Natural killer cell treated with Interleukin-12 subunit alpha and Interleukin-12 subunit beta and Interleukin-15 and Interleukin-18, amount 100 ng/mL, for 72 hours (primary cell): Measurements from ENCODE around the gene CEP72. TPM values are rescaled to one million over a fixed set of nuclear protein-coding genes. Genes with fewer than 3 reads are reported as not detected.
"Not testable (repeated sequence)": the region's sequence is repeated elsewhere in the genome, so short reads cannot be mapped to it uniquely, and the experiment has no call there.

Experiments used
- ATAC-seq, 2 donors: fragments of 150-1000 bp; cut with Tn5 transposase in 1 of 2; sonication (Bioruptor Pico), chemical (Tn5 transposase) in 1 of 2; 2 replicates each; pipeline ENCODE4 v1.10.0; 2021
- DNase-seq: peaks from one replicate; pipeline ENCODE4 v3.0.0; 2022; ENCODE audit warnings: low spot score
- H3K27ac Mint-ChIP-seq, 2 donors: 1 replicate in 1 of 2; 2 replicates in 1 of 2; pipeline ENCODE4 v1.8.0; 2022; ENCODE audit warnings: mixed read lengths in 2 of 2, mild to moderate bottlenecking in 1 of 2, moderate library complexity in 1 of 2
- H3K27me3 Mint-ChIP-seq, 2 donors: 1 replicate in 1 of 2; 2 replicates in 1 of 2; pipeline ENCODE4 v1.8.0; 2022; ENCODE audit warnings: mixed read lengths in 2 of 2
- H3K36me3 Mint-ChIP-seq: one replicate; pipeline ENCODE4 v1.8.0; 2022; ENCODE audit warnings: mixed read lengths
- H3K4me1 Mint-ChIP-seq, 2 donors: 1 replicate in 1 of 2; 2 replicates in 1 of 2; pipeline ENCODE4 v1.8.0; 2022; ENCODE audit warnings: low read depth in 2 of 2, mixed read lengths in 2 of 2, mild to moderate bottlenecking in 1 of 2
- H3K4me3 Mint-ChIP-seq: one replicate; pipeline ENCODE4 v1.8.0; 2022; ENCODE audit warnings: mixed read lengths
- H3K9me3 Mint-ChIP-seq: 2 replicates; pipeline ENCODE4 v1.8.0; 2022; ENCODE audit warnings: mixed read lengths
- total RNA-seq, 2 donors: library from RNA; stranded (reverse); gene quantifications; one replicate each; pipeline ENCODE4 v1.2.3, GENCODE V29; 2022

The CEP72 gene
- total RNA-seq, 2 donors from 2014 or later, result 15.3 to 58.1 TPM

- not testable (repeated sequence) for H3K27me3 Mint-ChIP-seq, H3K27ac Mint-ChIP-seq, ATAC-seq, H3K4me3 Mint-ChIP-seq, H3K9me3 Mint-ChIP-seq, DNase-seq, H3K36me3 Mint-ChIP-seq, H3K4me1 Mint-ChIP-seq
Observed at GRCh38 chr5:678521-678920, 66.4 kb downstream of the CEP72 start.

GRCh38 chr5:679166-679895, 67.2 kb downstream of the CEP72 start:
- H3K4me1 Mint-ChIP-seq, H3K27me3 Mint-ChIP-seq, H3K9me3 Mint-ChIP-seq, H3K36me3 Mint-ChIP-seq, DNase-seq, ATAC-seq, H3K27ac Mint-ChIP-seq, H3K4me3 Mint-ChIP-seq: not testable (repeated sequence)

DNA sequence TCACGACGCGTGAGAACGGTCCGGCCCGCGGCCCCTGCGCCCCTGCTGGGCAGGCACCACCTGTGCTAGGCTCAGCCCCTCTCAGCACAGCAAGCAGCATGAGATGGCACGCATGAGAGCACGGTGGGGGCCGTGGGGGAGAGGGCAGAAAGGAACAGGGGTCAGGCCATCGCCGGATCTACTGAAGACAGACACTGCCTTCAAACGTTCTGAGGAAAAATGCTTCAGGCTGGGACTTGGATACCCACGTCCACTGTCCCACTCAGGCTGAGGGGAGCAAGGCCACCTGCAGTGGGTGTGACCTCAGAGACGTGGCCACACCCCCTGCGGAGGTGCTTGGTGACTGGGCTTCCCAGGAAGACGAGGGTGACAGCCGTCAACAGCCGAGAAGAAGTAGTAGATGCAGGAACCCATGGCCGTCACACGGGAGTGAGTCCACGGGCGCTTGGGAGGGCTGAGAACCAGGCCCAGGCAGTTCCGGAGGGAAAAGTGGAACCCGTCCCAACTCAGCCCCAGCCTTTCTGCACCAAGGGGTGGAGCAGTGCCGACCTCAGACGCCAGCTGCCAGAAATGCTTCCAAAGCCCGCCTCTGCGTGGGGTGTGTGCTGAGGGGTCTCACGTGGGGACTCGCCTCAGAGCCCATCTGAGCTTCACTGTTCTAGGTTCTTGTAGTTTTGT, 68.1 kb downstream of the CEP72 start:
- H3K27me3 Mint-ChIP-seq, H3K9me3 Mint-ChIP-seq, DNase-seq, H3K27ac Mint-ChIP-seq, H3K4me3 Mint-ChIP-seq, H3K4me1 Mint-ChIP-seq, H3K36me3 Mint-ChIP-seq, ATAC-seq: not testable (repeated sequence)

- not testable (repeated sequence) for H3K27me3 Mint-ChIP-seq, H3K27ac Mint-ChIP-seq, DNase-seq, H3K4me3 Mint-ChIP-seq, H3K4me1 Mint-ChIP-seq, H3K36me3 Mint-ChIP-seq, ATAC-seq, H3K9me3 Mint-ChIP-seq
Observed at GRCh38 chr5:680836-681235, 68.7 kb downstream of the CEP72 start.

GRCh38 chr5:681317-682191, 69.4 kb downstream of the CEP72 start:
- not testable (repeated sequence) for H3K4me1 Mint-ChIP-seq, H3K27me3 Mint-ChIP-seq, H3K4me3 Mint-ChIP-seq, H3K36me3 Mint-ChIP-seq, ATAC-seq, H3K9me3 Mint-ChIP-seq, H3K27ac Mint-ChIP-seq
- peak; percentile 12 for DNase-seq

DNA sequence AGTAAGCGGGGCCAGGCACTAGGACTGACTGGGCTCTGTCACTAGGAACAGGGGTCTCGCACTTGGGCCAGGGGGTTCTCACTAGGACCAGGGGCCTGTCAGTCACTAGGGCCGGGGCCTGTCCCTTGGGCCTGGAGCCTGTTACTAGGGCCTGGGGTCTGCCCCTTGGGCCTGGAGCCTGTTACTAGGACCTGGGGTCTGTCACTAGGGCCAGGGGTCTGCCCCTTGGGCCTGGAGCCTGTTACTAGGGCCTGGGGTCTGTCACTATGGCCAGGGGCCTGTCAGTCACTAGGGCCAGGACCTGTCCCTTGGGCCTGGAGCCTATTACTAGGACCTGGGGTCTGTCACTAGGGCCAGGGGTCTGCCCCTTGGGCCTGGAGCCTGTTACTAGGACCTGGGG, 70.1 kb downstream of the CEP72 start:
- H3K9me3 Mint-ChIP-seq, ATAC-seq, H3K4me1 Mint-ChIP-seq, H3K4me3 Mint-ChIP-seq, H3K27ac Mint-ChIP-seq, H3K36me3 Mint-ChIP-seq, H3K27me3 Mint-ChIP-seq: not testable (repeated sequence)
- DNase-seq, result peak; percentile 15

DNA sequence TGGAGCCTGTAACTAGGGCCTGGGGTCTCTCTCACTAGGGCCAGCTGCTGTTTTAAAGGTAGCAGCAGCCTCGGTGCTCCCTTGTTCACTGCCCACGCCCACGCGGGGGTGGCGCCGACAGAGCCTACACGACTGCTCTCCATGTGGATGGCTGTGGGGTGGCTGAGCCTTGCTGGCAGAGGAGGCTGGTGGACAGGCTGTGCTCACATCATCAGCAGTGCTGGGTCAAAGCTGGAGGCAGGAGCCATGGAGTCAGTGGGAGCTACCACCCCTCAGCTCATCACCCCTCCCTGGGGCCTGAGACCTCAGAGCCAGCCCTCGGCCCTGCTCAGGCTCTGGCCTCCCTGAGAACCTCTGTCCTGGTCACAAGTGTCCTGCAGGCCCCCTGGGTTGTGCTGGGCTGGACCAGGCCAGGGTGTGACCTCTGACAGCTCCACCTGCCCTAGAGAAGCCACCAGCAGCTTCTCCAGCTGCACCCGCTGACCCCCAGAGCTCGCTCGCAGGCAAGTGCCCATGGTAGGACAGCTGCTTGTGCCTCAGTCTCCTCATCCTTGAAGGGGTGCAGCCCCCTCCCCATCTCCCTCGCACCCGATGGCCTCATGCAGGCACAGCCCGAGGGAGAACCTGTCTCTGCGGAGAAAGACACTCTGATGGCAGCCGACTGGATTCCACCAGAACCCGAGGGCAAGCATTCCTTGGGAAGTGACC, 70.7 kb downstream of the CEP72 start:
- not testable (repeated sequence) for ATAC-seq, H3K36me3 Mint-ChIP-seq, H3K4me3 Mint-ChIP-seq, H3K9me3 Mint-ChIP-seq, H3K27ac Mint-ChIP-seq, H3K4me1 Mint-ChIP-seq, H3K27me3 Mint-ChIP-seq
- peak; percentile 15 for DNase-seq

GRCh38 chr5:683551-684481, 71.7 kb downstream of the CEP72 start:
- no peaks in the 10 kb centered on the region for H3K4me1 Mint-ChIP-seq
- no peak overlapping the region for H3K27ac Mint-ChIP-seq
- H3K4me3 Mint-ChIP-seq, result no peak overlapping the region
- peak; percentile 54 for DNase-seq
- H3K27me3 Mint-ChIP-seq, result peaks cover 0 to 2% of the 10 kb centered on the region in 2 donors
- no peaks in the 10 kb centered on the region for H3K36me3 Mint-ChIP-seq
- peak; percentile 2 to 15 for ATAC-seq
- H3K9me3 Mint-ChIP-seq, result no peaks in the 10 kb centered on the region

DNA sequence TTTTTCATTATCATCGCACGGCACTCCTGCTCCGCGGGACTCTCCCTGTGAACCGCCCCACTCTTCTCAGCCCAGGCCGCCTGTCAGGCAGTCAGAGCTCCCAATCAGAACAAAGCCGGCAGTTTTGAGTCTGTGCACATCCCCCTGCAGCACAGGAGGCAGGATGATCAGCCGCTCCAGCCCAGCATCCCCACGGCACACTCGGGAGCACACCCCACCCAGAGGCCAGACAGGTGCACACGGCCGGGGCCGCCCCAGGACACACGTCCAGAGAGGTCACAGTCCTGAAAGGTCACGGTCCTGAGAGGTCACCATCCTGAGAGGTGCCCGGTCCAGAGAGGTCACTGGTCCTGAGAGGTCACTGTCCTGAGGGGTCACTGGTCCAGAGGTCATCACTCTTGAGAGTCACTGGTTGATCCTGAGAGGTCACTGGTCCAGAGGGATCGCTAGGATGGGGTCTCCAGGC, 72.6 kb downstream of the CEP72 start:
- H3K27me3 Mint-ChIP-seq, result peaks cover 0 to 2% of the 10 kb centered on the region in 2 donors
- DNase-seq (no peak), ATAC-seq (no peak)
- H3K36me3 Mint-ChIP-seq, result no peaks in the 10 kb centered on the region
- no peaks in the 10 kb centered on the region for H3K4me1 Mint-ChIP-seq
- no peaks in the 10 kb centered on the region for H3K9me3 Mint-ChIP-seq
- H3K4me3 Mint-ChIP-seq, result no peak overlapping the region
- no peak overlapping the region for H3K27ac Mint-ChIP-seq

- peaks cover 0 to 2% of the 10 kb centered on the region in 2 donors for H3K27me3 Mint-ChIP-seq
- no peak for ATAC-seq
- H3K4me3 Mint-ChIP-seq, result no peak overlapping the region
Observed at GRCh38 chr5:685262-686171, 73.4 kb downstream of the CEP72 start.

DNA sequence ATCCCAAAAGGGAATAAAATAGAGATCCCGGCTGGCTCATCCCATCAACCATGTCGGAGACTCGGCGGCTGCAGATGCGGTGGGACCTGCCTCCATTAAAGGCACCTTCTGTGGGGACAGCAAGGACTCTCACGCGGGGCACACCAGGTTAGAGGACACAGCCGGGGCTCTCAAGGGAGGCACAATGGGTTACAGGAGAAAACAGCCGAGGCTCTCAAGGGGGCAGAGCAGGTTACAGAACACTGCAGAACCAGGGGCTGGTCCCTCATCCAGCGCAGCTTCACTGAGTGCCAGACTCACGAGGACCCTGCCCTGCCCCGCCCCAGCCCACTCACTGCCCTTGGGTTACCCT, 74.0 kb downstream of the CEP72 start:
- ATAC-seq, result not testable (repeated sequence)

More at GRCh38 chr5:685262-686171, 73.4 kb downstream of the CEP72 start:
- Mint-ChIP-seq H3K9me3 (no peaks in the 10 kb centered on the region), H3K27ac (no peak overlapping the region), H3K4me1 (no peaks in the 10 kb centered on the region), H3K36me3 (no peaks in the 10 kb centered on the region)
- no peak for DNase-seq

DNA sequence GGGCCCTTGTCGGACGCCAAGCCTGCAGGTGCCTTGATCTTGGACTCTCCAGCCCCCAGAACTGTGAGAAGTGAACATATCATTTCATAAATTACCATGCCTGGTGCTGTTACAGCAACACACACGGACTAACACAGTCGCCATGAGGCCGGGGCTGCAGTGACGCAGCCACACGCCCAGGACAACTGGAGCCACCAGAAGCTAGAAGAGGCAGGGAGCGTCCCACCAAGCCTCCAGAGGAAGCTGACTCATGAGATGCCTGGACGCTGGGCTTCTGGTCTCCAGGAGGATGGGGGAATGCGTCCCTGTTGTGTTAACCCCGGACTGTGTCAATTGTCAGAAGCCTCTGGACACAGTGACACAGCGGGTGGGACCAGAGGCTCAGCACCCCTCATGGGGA, 74.8 kb downstream of the CEP72 start:
- ATAC-seq, H3K36me3 Mint-ChIP-seq, H3K9me3 Mint-ChIP-seq, H3K27me3 Mint-ChIP-seq, H3K4me1 Mint-ChIP-seq, H3K4me3 Mint-ChIP-seq, H3K27ac Mint-ChIP-seq, DNase-seq: not testable (repeated sequence)

More for the DNA sequence above, 74.0 kb downstream of the CEP72 start:
- not testable (repeated sequence) for H3K4me3 Mint-ChIP-seq, H3K27me3 Mint-ChIP-seq, H3K27ac Mint-ChIP-seq, H3K4me1 Mint-ChIP-seq, H3K36me3 Mint-ChIP-seq, DNase-seq, H3K9me3 Mint-ChIP-seq
